AG09309 (cell line): ENCODE results near the gene STK17A.

Source experiments
- DNase-seq: peaks from one replicate; pipeline ENCODE4 v3.0.0-alpha.2; 2010; ENCODE audit warnings: low read depth
- H3K4me3 ChIP-seq: 2 replicates; pipeline ENCODE4 v1.5.1; 2011; ENCODE audit warnings: mild to moderate bottlenecking, low read depth, low read length, moderate library complexity; ENCODE audit not compliant: control insufficient read depth
- CTCF ChIP-seq: IDR thresholded peaks from 2 replicates; pipeline ENCODE4 v1.5.1; 2011; ENCODE audit warnings: mild to moderate bottlenecking, low read depth, low read length, inconsistent platforms; ENCODE audit not compliant: insufficient read depth, control insufficient read depth; ENCODE audit errors: missing control alignments

The STK17A gene

GRCh38 chr7:43538404-43538771 lies 44.5 kb upstream of the STK17A start:
- no peak overlapping the region for H3K4me3 ChIP-seq
- no peak for DNase-seq
- no peak for TF ChIP-seq CTCF

GRCh38 chr7:43540471-43540870 lies 42.4 kb upstream of the STK17A start:
- H3K4me3 ChIP-seq = no peak overlapping the region
- no peak for DNase-seq
- TF ChIP-seq CTCF = no peak

- no peak for DNase-seq
- no peak overlapping the region for H3K4me3 ChIP-seq
- no peak for TF ChIP-seq CTCF
Observed at GRCh38 chr7:43542716-43543115, 40.2 kb upstream of the STK17A start.

GRCh38 chr7:43546231-43546630 lies 36.7 kb upstream of the STK17A start:
- no peak for TF ChIP-seq CTCF
- H3K4me3 ChIP-seq = no peak overlapping the region
- no peak for DNase-seq

GRCh38 chr7:43550427-43550826 lies 32.5 kb upstream of the STK17A start:
- DNase-seq = no peak
- H3K4me3 ChIP-seq = no peak overlapping the region
- no peak for TF ChIP-seq CTCF

- no peak for DNase-seq
- TF ChIP-seq CTCF = no peak
- H3K4me3 ChIP-seq = no peak overlapping the region
Observed at GRCh38 chr7:43552122-43552521, 30.8 kb upstream of the STK17A start.

GRCh38 chr7:43553999-43554398 lies 28.9 kb upstream of the STK17A start:
- TF ChIP-seq CTCF = no peak
- no peak for DNase-seq
- H3K4me3 ChIP-seq = no peak overlapping the region
